Epithelial cell of esophagus (primary cell): ENCODE measurements around the gene WDR7.

Experiments
- DNase-seq: peaks from one replicate; pipeline ENCODE4 v3.0.0; 2010; ENCODE audit warnings: low read depth
- H3K4me3 ChIP-seq: 2 replicates; pipeline ENCODE4 v1.5.1; 2011; ENCODE audit warnings: mild to moderate bottlenecking, low read length, control low read depth
- TF ChIP-seq, protein P1 (sequence below): IDR thresholded peaks from 2 replicates; pipeline ENCODE4 v1.5.1; 2011; ENCODE audit warnings: low read depth, mild to moderate bottlenecking, low read length, control low read depth, inconsistent platforms; ENCODE audit not compliant: insufficient read depth; ENCODE audit errors: missing control alignments

Gene WDR7

GRCh38 chr18:56952026-56952425 is 300.9 kb downstream of the WDR7 start:
- DNase-seq, result no peak
- TF ChIP-seq, protein P1, sequence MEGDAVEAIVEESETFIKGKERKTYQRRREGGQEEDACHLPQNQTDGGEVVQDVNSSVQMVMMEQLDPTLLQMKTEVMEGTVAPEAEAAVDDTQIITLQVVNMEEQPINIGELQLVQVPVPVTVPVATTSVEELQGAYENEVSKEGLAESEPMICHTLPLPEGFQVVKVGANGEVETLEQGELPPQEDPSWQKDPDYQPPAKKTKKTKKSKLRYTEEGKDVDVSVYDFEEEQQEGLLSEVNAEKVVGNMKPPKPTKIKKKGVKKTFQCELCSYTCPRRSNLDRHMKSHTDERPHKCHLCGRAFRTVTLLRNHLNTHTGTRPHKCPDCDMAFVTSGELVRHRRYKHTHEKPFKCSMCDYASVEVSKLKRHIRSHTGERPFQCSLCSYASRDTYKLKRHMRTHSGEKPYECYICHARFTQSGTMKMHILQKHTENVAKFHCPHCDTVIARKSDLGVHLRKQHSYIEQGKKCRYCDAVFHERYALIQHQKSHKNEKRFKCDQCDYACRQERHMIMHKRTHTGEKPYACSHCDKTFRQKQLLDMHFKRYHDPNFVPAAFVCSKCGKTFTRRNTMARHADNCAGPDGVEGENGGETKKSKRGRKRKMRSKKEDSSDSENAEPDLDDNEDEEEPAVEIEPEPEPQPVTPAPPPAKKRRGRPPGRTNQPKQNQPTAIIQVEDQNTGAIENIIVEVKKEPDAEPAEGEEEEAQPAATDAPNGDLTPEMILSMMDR, result no peak
- no peak overlapping the region for H3K4me3 ChIP-seq

DNA sequence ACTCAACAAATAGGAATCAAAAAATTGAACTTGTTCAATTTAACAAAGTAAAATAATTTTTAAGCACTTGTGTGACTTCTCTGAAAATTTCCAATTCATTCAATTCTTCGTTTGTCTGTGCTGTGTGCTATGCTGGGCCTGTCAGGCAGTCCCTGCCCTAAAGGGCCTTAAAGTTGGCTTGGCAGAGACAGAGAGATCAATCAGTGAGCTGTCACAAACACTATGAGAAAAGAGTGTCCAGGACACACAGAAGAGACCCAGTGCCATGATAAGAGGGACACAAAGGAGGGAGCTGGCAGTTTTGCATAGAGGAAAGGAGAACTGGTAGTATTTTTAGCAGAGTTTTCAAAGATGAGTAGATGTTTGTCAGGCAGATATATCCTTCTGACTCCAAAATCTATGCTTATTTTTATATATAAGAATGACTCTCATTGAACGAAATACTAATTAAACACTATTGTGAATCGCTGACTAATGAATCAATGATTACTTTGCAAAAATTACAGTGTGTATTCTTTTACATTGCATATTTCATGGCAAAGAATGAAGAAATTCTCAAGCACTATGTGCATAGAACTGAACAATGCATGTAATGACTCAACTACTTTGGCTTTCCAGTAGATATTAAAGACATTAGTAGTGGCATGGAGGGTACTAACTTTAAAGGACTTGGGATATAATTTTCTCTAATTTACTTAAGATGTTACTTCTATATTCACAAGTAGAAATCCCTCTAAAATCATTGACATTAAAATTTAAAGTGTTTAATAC is 302.5 kb downstream of the WDR7 start:
- H3K4me3 ChIP-seq, result no peak overlapping the region
- TF ChIP-seq, protein P1, result no peak

DNA sequence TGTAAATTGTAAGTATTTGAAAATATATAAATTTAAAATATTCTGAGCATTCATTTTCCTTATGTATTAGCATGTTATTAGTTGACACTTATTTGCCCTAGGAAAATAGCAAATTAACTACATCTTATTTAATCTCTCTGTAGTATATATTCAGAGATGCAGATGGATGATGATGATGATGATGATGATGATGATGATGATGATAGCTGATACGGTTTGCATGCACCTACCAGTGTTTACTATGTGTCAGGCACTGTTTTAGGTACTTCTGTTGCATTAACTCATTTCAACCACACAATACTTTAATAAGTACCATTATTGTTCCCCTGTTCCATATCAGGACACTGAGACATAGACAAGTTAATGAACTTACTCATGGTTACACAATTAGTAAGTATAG is 304.3 kb downstream of the WDR7 start:
- no peak overlapping the region for H3K4me3 ChIP-seq
- no peak for DNase-seq
- TF ChIP-seq, protein P1, result no peak

More for the DNA sequence above, 302.5 kb downstream of the WDR7 start:
- no peak for DNase-seq

- TF ChIP-seq, protein P1, result no peak
- no peak for DNase-seq
- no peak overlapping the region for H3K4me3 ChIP-seq
Measured at GRCh38 chr18:56959120-56959519, 308.0 kb downstream of the WDR7 start.

- no peak for DNase-seq
- TF ChIP-seq, protein P1, result no peak
- no peak overlapping the region for H3K4me3 ChIP-seq
Measured at GRCh38 chr18:56962322-56962721, 311.2 kb downstream of the WDR7 start.

DNA sequence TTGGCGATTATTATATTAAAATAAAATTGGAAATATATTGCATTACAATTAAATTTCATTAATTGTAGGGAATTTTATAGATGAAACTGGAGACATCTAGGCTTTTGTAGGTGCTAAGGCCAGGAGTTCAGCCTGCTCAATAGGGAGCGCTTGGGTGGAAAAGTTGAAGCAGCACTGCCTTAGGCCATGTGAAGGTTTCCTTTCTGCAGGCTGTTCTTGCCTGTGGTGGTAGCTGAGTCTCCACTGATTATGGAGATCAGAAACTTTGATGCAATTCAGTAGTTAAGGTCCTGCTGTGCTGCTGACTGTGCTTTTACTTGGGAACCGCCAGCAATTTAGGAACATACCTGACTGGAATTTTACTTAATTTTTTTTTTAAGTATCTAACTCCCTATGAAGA is 315.9 kb downstream of the WDR7 start:
- H3K4me3 ChIP-seq, result no peak overlapping the region
- TF ChIP-seq, protein P1, result no peak
- DNase-seq, result no peak

GRCh38 chr18:56973487-56973886 is 322.3 kb downstream of the WDR7 start:
- H3K4me3 ChIP-seq, result no peak overlapping the region
- DNase-seq, result no peak
- TF ChIP-seq, protein P1, result no peak
